ENCODE measurements around the gene POP5.
"Not testable (repeated sequence)": the region's sequence is repeated elsewhere in the genome, so short reads cannot be mapped to it uniquely, and the experiment has no call there.

Gene POP5

DNA sequence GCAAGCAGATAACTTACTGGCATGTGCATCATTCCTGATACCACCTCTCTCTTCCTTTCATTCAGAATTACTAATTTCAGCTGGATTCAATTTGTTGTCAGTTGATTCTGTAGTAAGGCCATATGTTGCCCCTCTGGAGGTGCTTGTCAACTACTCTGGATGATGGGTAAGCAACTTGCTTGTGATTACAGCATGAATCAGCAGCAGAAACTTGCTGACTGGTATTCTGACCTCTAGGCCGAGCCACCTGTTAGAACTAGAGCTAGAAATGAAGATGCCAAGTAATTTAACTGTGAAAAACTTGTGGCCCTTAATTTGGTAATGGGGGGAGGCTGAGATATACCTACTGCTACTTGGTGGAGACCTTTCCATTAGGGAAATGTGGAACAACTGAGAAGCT, 41.9 kb downstream of the POP5 start:
- H3K27ac ChIP-seq (ENCODE audit: low read depth, low read length) = peak overlapping the region; percentile 97
- peaks cover 0 to 4% (median 0%) of the 10 kb centered on the region in 5 donors for H3K36me3 ChIP-seq (ENCODE audit: control insufficient read depth in 5 of 5, insufficient read depth in 5 of 5, low read length in 5 of 5)
- H3K4me1 ChIP-seq (ENCODE audit: control insufficient read depth in 5 of 5, insufficient read depth in 5 of 5, low read length in 5 of 5) = peaks cover 11 to 72% (median 62%) of the 10 kb centered on the region in 5 donors
- H3K9me3 ChIP-seq (ENCODE audit: control insufficient read depth in 5 of 5, low read length in 5 of 5) = no peaks in the 10 kb centered on the region
- peak overlapping the region in 2 of 5 donors; percentile 56 to 76 for H3K9ac ChIP-seq (ENCODE audit: low read length in 5 of 5)
- no peaks in the 10 kb centered on the region for H3K27me3 ChIP-seq (ENCODE audit: control insufficient read depth in 5 of 5, insufficient read depth in 4 of 5, low read length in 5 of 5)
- H3K4me3 ChIP-seq (ENCODE audit: low read depth in 1 of 5, low read length in 5 of 5) = no peak overlapping the region

DNA sequence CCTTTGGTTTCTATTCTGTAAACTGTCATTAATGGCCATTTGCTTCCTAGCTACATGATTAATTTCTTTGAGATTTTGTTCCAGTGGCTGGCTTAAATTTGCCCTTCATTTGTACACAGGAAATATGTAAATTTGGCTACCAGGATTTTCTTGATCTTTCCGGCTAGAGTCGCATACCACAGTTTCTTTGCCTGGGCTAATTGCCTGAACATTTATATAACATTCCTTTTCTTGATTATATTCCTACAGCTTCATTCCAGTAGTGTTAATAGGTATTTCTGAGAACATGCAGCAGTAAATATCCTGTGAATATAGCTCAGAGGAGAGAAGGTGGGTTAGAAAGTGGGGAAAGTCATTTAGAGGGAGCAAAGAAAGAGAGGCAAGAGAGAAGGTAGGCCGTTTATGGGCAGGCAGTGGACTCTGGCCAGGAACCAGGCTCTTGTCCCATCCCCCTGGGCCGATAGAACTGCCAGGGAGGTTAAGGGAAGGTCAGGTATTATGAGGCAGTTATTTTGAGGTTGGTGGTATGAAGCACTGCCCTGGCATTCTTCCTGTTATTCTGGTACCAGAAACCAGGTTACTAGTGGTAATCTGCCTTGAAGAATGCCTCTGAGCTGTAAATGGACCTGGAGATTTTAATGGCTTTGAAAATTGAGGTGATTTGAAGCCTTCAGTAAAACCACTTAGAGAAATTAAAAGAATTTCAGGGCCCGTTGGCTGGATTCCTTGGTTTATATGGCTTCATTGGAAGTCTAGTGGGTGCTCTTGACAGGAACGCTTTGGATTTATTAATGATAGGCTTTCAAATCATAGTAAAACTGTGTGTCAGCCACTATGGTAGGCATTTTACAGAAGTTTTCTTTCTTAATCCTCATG, 42.7 kb downstream of the POP5 start:
- peak overlapping the region; percentile 97 for H3K27ac ChIP-seq (ENCODE audit: low read depth, low read length)
- peak overlapping the region; percentile 49 to 88 (median 60) for H3K9ac ChIP-seq (ENCODE audit: low read length in 5 of 5)
- no peaks in the 10 kb centered on the region for H3K9me3 ChIP-seq (ENCODE audit: control insufficient read depth in 5 of 5, low read length in 5 of 5)
- peaks cover 0 to 4% (median 0%) of the 10 kb centered on the region in 5 donors for H3K36me3 ChIP-seq (ENCODE audit: control insufficient read depth in 5 of 5, insufficient read depth in 5 of 5, low read length in 5 of 5)
- peak overlapping the region; percentile 11 to 48 (median 20) for H3K4me3 ChIP-seq (ENCODE audit: low read depth in 1 of 5, low read length in 5 of 5)
- H3K27me3 ChIP-seq (ENCODE audit: control insufficient read depth in 5 of 5, insufficient read depth in 4 of 5, low read length in 5 of 5) = no peaks in the 10 kb centered on the region
- peaks cover 11 to 72% (median 62%) of the 10 kb centered on the region in 5 donors for H3K4me1 ChIP-seq (ENCODE audit: control insufficient read depth in 5 of 5, insufficient read depth in 5 of 5, low read length in 5 of 5)

DNA sequence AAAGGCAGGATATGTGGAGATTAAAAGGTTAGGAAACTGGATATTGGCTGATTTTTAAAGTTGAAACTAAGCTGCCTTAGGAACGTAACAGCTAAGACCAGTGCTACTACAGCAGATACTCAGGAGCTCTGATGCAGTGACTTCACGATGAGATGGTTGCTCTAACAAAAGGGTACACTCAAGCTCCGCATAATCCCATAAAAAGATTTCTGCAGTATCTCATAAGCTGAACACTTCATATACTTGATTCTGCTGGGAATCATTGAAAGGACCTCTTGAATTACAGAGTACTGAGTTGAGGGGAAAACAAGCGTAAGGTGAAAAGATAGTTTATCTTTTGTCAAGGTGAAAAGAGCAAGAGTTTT, 43.4 kb downstream of the POP5 start:
- peak overlapping the region; percentile 8 to 61 (median 20) for H3K4me3 ChIP-seq (ENCODE audit: low read depth in 1 of 5, low read length in 5 of 5)
- H3K4me1 ChIP-seq (ENCODE audit: control insufficient read depth in 5 of 5, insufficient read depth in 5 of 5, low read length in 5 of 5) = peaks cover 11 to 72% (median 60%) of the 10 kb centered on the region in 5 donors
- peaks cover 0 to 4% (median 0%) of the 10 kb centered on the region in 5 donors for H3K36me3 ChIP-seq (ENCODE audit: control insufficient read depth in 5 of 5, insufficient read depth in 5 of 5, low read length in 5 of 5)
- H3K9me3 ChIP-seq (ENCODE audit: control insufficient read depth in 5 of 5, low read length in 5 of 5) = no peaks in the 10 kb centered on the region
- H3K27me3 ChIP-seq (ENCODE audit: control insufficient read depth in 5 of 5, insufficient read depth in 4 of 5, low read length in 5 of 5) = no peaks in the 10 kb centered on the region
- peak overlapping the region; percentile 97 for H3K27ac ChIP-seq (ENCODE audit: low read depth, low read length)
- peak overlapping the region; percentile 57 to 88 (median 60) for H3K9ac ChIP-seq (ENCODE audit: low read length in 5 of 5)

DNA sequence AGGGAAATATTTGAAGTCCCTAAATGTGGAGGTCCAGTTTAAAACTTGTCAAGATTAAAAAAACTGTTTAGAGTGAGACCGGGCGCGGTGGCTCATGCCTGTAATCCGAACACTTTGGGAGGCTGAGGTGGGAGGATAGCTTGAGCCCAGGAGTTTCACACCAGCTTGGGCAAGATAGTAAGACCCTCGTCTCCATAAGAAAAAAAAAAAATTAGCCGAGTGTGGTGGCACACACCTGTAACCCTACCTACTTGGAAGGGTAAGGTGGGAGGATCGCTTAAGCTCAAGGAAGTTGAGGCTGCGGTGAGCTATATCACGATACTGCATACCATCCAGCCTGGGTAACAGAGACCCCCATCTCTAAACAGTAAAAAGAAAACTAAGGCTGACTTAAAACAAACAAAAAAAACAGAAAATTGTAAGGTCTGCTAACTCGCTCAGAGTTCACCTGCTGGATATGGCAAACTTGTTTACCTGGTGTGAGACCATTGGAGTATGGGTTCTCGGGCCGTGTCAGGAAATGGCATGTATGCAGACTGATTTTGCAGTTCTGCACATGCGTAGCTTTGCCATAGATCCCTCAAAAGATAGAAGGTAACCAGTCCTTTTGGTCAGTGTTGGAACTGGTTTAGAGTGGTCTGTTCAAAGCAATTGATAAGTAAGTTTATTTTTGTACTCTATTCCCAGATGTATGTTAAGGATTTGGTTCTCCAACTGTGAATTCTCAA, 45.0 kb downstream of the POP5 start:
- H3K27ac ChIP-seq (ENCODE audit: low read depth, low read length) = peak overlapping the region; percentile 97

DNA sequence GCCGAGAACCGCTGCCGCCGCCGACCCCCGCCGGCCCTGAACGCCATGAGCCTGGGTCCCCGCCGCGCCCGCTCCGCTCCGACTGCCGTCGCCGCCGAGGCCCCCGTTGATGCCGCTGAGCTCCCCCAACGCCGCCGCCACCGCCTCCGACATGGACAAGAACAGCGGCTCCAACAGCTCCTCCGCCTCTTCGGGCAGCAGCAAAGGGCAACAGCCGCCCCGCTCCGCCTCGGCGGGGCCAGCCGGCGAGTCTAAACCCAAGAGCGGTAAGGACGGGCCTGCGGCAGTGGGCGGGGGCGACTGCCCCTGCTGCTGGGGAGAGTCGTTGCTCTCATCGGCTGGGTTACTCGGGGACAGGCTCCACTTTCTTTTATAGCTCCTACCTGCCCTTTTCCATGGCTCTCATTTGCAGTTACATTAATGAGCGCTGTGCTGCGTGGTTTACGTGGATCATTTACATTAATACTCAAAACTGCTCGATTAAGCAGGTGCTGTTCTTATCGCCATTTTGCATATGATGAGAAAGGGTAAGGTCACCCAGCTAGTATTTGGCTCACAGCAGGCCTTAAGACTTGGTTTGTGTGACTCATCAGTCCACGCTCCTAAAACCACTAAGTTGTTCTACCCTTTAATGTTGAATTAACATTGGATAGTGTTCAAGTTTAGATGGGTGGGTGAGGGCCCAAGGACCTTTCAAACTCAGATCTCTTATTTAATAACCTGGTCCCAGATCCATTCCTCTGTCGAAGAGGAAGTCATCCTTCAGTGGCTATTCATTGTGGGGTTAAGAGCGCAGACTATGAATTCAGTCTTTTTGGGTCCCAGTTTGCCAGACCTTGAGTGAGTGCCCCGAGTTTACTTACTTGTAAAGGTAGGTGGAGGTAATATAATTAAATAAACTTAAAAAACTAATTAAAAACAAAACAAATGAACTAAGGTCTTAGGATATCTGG, 46.2 kb downstream of the POP5 start:
- H3K9ac ChIP-seq (ENCODE audit: low read length in 5 of 5) = peak overlapping the region; percentile 82 to 99 (median 95)
- no peaks in the 10 kb centered on the region for H3K36me3 ChIP-seq (ENCODE audit: control insufficient read depth in 5 of 5, insufficient read depth in 5 of 5, low read length in 5 of 5)
- no peaks in the 10 kb centered on the region for H3K27me3 ChIP-seq (ENCODE audit: control insufficient read depth in 5 of 5, insufficient read depth in 4 of 5, low read length in 5 of 5)
- no peaks in the 10 kb centered on the region for H3K9me3 ChIP-seq (ENCODE audit: control insufficient read depth in 5 of 5, low read length in 5 of 5)
- peaks cover 11 to 53% (median 51%) of the 10 kb centered on the region in 5 donors for H3K4me1 ChIP-seq (ENCODE audit: control insufficient read depth in 5 of 5, insufficient read depth in 5 of 5, low read length in 5 of 5)
- peak overlapping the region; percentile 97 for H3K27ac ChIP-seq (ENCODE audit: low read depth, low read length)
- peak overlapping the region; percentile 87 to 98 (median 98) for H3K4me3 ChIP-seq (ENCODE audit: low read depth in 1 of 5, low read length in 5 of 5)

More for the DNA sequence above, 45.0 kb downstream of the POP5 start:
- no peaks in the 10 kb centered on the region for H3K36me3 ChIP-seq (ENCODE audit: control insufficient read depth in 5 of 5, insufficient read depth in 5 of 5, low read length in 5 of 5)
- peaks cover 11 to 62% (median 58%) of the 10 kb centered on the region in 5 donors for H3K4me1 ChIP-seq (ENCODE audit: control insufficient read depth in 5 of 5, insufficient read depth in 5 of 5, low read length in 5 of 5)
- no peaks in the 10 kb centered on the region for H3K9me3 ChIP-seq (ENCODE audit: control insufficient read depth in 5 of 5, low read length in 5 of 5)
- peak overlapping the region; percentile 87 to 98 (median 98) for H3K4me3 ChIP-seq (ENCODE audit: low read depth in 1 of 5, low read length in 5 of 5)
- H3K9ac ChIP-seq (ENCODE audit: low read length in 5 of 5) = peak overlapping the region; percentile 82 to 99 (median 95)
- no peaks in the 10 kb centered on the region for H3K27me3 ChIP-seq (ENCODE audit: control insufficient read depth in 5 of 5, insufficient read depth in 4 of 5, low read length in 5 of 5)

DNA sequence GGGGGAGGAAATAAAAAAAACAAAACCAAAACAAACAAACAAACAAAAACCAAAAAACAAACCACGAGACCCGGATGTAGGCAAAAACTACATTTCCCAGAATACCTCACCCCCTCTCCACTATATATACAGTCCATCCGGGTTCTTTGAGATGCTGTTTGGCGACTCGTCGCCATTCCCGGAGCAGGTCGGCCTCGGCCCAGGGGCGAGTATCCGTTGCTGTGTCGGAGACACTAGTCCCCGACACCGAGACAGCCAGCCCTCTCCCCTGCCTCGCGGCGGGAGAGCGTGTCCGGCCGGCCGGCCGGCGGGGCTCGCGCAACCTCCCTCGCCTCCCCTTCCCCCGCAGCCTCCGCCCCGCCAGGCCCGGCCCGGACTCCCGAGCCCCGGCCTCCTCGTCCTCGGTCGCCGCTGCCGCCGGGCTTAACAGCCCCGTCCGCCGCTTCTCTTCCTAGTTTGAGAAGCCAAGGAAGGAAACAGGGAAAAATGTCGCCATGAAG, 46.9 kb downstream of the POP5 start, which contains the start of gene RNF10:
Gene RNF10 (plus strand): TSS at position 154 of the 500 bp plus-strand sequence. CDS start 456 bp downstream, outside the sequence.
- no peaks in the 10 kb centered on the region for H3K36me3 ChIP-seq (ENCODE audit: control insufficient read depth in 5 of 5, insufficient read depth in 5 of 5, low read length in 5 of 5)
- H3K4me1 ChIP-seq (ENCODE audit: control insufficient read depth in 5 of 5, insufficient read depth in 5 of 5, low read length in 5 of 5) = peaks cover 13 to 53% (median 51%) of the 10 kb centered on the region in 5 donors
- H3K27me3 ChIP-seq (ENCODE audit: control insufficient read depth in 5 of 5, insufficient read depth in 4 of 5, low read length in 5 of 5) = no peaks in the 10 kb centered on the region
- peak within 1 kb of the TSS; percentile 97 for H3K27ac ChIP-seq (ENCODE audit: low read depth, low read length)
- peak within 1 kb of the TSS; percentile 82 to 99 (median 95) for H3K9ac ChIP-seq (ENCODE audit: low read length in 5 of 5)
- H3K9me3 ChIP-seq (ENCODE audit: control insufficient read depth in 5 of 5, low read length in 5 of 5) = no peaks in the 10 kb centered on the region
- peak within 1 kb of the TSS; percentile 87 to 98 (median 98) for H3K4me3 ChIP-seq (ENCODE audit: low read depth in 1 of 5, low read length in 5 of 5)

DNA sequence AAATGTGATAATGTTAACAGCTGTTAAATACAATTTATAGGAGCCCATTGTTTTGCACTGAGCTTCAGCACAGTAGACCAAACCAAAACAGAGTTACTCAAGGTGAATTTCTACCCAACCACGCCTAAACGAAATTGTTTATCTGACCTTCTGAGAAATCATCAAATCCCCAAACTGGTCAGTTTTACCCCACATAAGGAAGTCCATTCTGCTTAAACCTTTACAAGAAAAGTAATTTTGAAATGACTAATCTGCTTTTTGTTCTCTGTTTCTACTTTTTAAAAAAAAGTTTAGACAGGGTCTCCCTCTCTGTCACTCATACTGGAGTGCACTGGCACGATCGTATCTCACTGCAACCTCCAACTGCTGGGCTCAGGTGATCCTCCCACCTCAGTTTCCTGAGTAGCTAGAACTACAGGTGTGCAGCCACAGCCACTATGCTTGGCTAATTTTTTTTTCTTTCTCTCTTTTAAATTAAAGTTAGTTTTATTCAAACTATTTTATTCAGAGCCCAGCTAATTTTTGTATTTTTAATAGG, 48.4 kb downstream of the POP5 start:
- Histone ChIP-seq H3K27me3 (ENCODE audit: control insufficient read depth in 5 of 5, insufficient read depth in 4 of 5, low read length in 5 of 5) (no peaks in the 10 kb centered on the region), H3K27ac (ENCODE audit: low read depth, low read length) (no peak overlapping the region), H3K4me3 (ENCODE audit: low read depth in 1 of 5, low read length in 5 of 5) (no peak overlapping the region), H3K9ac (ENCODE audit: low read length in 5 of 5) (no peak overlapping the region), H3K4me1 (ENCODE audit: control insufficient read depth in 5 of 5, insufficient read depth in 5 of 5, low read length in 5 of 5) (peaks cover 10 to 44% (median 42%) of the 10 kb centered on the region in 5 donors), H3K36me3 (ENCODE audit: control insufficient read depth in 5 of 5, insufficient read depth in 5 of 5, low read length in 5 of 5) (no peaks in the 10 kb centered on the region), H3K9me3 (ENCODE audit: control insufficient read depth in 5 of 5, low read length in 5 of 5) (no peaks in the 10 kb centered on the region)

DNA sequence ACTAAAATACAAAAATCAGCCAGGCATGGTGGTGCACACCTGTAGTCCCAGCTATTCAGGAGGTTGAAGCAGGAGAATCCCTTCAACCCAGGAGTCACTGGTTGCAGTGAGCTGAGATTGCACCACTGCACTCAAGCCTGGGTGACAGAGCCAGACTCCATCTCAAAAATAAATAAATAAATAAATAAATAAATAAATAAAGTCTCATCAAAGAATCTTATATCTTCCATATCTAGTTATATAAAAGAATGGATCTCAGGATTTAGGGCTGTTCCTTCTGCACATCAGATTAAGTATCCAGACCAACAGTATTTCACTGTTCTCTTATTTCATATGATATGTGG, 50.8 kb downstream of the POP5 start:
- H3K4me3 ChIP-seq (ENCODE audit: low read depth in 1 of 5, low read length in 5 of 5) = peak overlapping the region in 3 of 5 donors; percentile 71 to 96 (median 84)

More for the DNA sequence above, 50.8 kb downstream of the POP5 start:
- H3K27ac ChIP-seq (ENCODE audit: low read depth, low read length); H3K9ac ChIP-seq (ENCODE audit: low read length in 5 of 5); H3K36me3 ChIP-seq (ENCODE audit: control insufficient read depth in 5 of 5, insufficient read depth in 5 of 5, low read length in 5 of 5); H3K27me3 ChIP-seq (ENCODE audit: control insufficient read depth in 5 of 5, insufficient read depth in 4 of 5, low read length in 5 of 5); H3K9me3 ChIP-seq (ENCODE audit: control insufficient read depth in 5 of 5, low read length in 5 of 5): not testable (repeated sequence)
- peaks cover 5 to 20% (median 18%) of the 10 kb centered on the region in 5 donors for H3K4me1 ChIP-seq (ENCODE audit: control insufficient read depth in 5 of 5, insufficient read depth in 5 of 5, low read length in 5 of 5)

Data from subcutaneous abdominal adipose tissue (tissue), 5 donors.